ENCODE data around the gene PTH2. TPM values are rescaled to one million over a fixed set of nuclear protein-coding genes. Genes with fewer than 3 reads are reported as not detected.

Gene PTH2
- total and polyA plus RNA-seq, 2 donors (not counting 1 experiment from before 2014, with no cell fraction given), result not detected

DNA sequence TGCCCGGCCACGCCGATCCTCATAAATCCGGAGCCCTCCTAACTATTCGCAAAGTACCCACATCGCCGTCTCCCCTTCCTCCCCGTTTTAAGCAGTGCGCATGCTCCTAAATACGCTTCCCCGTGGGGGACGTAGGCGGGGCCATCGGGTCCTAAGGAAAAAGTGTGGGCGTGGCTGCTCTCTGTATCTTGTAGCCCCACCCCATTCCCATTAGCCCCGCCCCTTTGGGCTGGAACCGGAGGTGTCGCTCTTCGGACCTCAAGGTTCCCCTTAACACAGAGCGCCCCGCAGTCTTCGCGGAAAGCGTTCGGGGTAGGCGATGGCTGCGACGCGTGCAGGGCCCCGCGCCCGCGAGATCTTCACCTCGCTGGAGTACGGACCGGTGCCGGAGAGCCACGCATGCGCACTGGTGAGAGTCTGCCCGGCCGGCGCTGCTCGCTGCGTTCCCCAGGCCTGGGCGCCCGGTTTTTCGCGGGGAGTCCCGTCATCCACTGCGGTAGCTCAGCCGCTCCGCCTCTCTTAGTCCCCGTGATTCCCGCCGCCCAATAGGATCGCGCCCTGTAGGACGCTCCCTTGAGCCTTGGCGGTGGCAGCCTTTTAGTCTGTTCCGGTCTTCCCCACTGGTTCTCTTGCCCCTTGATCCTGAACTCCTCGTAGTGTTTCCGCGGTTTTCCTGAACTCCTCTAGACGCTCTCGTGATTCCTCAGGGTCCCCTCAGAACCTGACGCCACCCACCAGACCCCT, 29.9 kb upstream of the PTH2 start, which contains the start of gene ALDH16A1:
Gene ALDH16A1 (plus strand): TSS at position 213 of the 744 bp plus-strand sequence. CDS start 107 bp downstream, at position 320.
- H3K9ac ChIP-seq (ENCODE audit: insufficient read depth, low read length), result peak within 1 kb of the TSS; percentile 84
- peak within 1 kb of the TSS; percentile 79 for H2AFZ ChIP-seq (ENCODE audit: low read length)
- H3K4me1 ChIP-seq (ENCODE audit: control insufficient read depth, extremely low read depth, insufficient read depth, low read length), result peaks cover 3% of the 10 kb centered on the region
- no peaks in the 10 kb centered on the region for H3K27me3 ChIP-seq (ENCODE audit: control insufficient read depth, insufficient read depth, low read length)
- peaks cover 11% of the 10 kb centered on the region for H3K79me2 ChIP-seq (ENCODE audit: control insufficient read depth, insufficient read depth, low read length)
- peak within 1 kb of the TSS; percentile 93 for H3K27ac ChIP-seq (ENCODE audit: insufficient read depth, low read length)
- DNase-seq (ENCODE audit: low read depth in 2 of 2), result peak; percentile 95 to 98
- peak within 1 kb of the TSS; percentile 95 for H3K4me2 ChIP-seq (ENCODE audit: extremely low read depth, insufficient read depth, low read length)
- H3K36me3 ChIP-seq (ENCODE audit: control insufficient read depth, insufficient read depth, low read length), result peaks cover 2% of the 10 kb centered on the region
- no peaks in the 10 kb centered on the region for H4K20me1 ChIP-seq (ENCODE audit: control insufficient read depth, extremely low read depth, insufficient read depth, low read length)
- H3K9me3 ChIP-seq (ENCODE audit: control insufficient read depth, insufficient read depth, low read depth, low read length), result no peaks in the 10 kb centered on the region
- peak within 1 kb of the TSS; percentile 70 to 97 (median 74) for H3K4me3 ChIP-seq (replicated peaks in 1 of 4; ENCODE audit: control extremely low read depth in 1 of 4, insufficient read depth in 1 of 4, low read depth in 3 of 4, low read length in 4 of 4)
- TF ChIP-seq, protein P1, sequence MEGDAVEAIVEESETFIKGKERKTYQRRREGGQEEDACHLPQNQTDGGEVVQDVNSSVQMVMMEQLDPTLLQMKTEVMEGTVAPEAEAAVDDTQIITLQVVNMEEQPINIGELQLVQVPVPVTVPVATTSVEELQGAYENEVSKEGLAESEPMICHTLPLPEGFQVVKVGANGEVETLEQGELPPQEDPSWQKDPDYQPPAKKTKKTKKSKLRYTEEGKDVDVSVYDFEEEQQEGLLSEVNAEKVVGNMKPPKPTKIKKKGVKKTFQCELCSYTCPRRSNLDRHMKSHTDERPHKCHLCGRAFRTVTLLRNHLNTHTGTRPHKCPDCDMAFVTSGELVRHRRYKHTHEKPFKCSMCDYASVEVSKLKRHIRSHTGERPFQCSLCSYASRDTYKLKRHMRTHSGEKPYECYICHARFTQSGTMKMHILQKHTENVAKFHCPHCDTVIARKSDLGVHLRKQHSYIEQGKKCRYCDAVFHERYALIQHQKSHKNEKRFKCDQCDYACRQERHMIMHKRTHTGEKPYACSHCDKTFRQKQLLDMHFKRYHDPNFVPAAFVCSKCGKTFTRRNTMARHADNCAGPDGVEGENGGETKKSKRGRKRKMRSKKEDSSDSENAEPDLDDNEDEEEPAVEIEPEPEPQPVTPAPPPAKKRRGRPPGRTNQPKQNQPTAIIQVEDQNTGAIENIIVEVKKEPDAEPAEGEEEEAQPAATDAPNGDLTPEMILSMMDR (conservative IDR thresholded peaks at IDR 0.05 in 1 of 2, IDR thresholded peaks at IDR 0.05 in 1 of 2; ENCODE audit: low read depth in 1 of 2, low read length in 2 of 2), result no peak
- TF ChIP-seq EZH2 (IDR thresholded peaks at IDR 0.05; ENCODE audit: low read length, missing control alignments), result no peak

DNA sequence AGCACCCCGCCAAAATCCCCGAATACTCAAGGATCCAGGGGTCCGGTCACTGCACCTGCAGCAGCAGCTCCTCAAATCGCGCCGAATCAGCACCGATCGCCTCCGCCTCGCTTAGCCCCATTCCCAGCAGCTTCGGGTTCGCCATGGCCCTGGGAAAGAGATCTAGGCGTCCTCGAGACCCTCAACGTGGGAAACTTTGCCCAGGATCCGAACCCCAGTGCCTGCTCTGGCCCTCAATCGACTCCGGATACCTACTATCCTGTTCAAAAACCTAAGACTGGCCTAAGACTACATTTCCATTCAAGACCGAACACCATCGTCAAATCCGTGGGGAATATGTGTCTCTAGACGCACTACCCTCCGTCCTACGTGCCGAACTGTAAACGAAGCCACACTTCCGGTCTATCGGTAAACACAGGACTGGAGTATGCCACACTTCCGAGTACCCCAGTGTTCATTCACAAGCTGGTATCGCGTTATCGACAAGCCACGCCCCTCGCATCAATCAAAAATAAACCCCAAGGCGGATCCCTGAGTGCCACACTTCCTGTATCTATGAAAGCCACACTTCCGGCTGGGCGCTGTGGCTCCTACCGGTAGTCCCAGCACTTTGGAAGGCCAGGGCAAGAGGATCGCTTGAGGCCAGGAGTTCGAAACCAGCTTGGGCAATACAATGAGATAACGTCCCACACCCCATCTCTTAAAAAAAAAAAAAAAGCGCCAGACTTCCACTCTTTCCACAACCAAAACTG, 28.4 kb upstream of the PTH2 start, which contains the start of gene PIH1D1:
Gene PIH1D1 (minus strand): TSS at position 385 of the 752 bp plus-strand sequence. CDS start 240 bp downstream, at position 145.
- Histone ChIP-seq H3K36me3 (ENCODE audit: control insufficient read depth, insufficient read depth, low read length) (peaks cover 6% of the 10 kb centered on the region), H3K4me1 (ENCODE audit: control insufficient read depth, extremely low read depth, insufficient read depth, low read length) (peaks cover 3% of the 10 kb centered on the region), H3K9ac (ENCODE audit: insufficient read depth, low read length) (peak within 1 kb of the TSS; percentile 75), H3K4me2 (ENCODE audit: extremely low read depth, insufficient read depth, low read length) (peak within 1 kb of the TSS; percentile 99), H3K79me2 (ENCODE audit: control insufficient read depth, insufficient read depth, low read length) (peaks cover 11% of the 10 kb centered on the region), H3K27ac (ENCODE audit: insufficient read depth, low read length) (peak within 1 kb of the TSS; percentile 93), H3K27me3 (ENCODE audit: control insufficient read depth, insufficient read depth, low read length) (no peaks in the 10 kb centered on the region), H2AFZ (ENCODE audit: low read length) (peak within 1 kb of the TSS; percentile 97), H3K9me3 (ENCODE audit: control insufficient read depth, insufficient read depth, low read depth, low read length) (no peaks in the 10 kb centered on the region), H3K4me3 (replicated peaks in 1 of 4; ENCODE audit: control extremely low read depth in 1 of 4, insufficient read depth in 1 of 4, low read depth in 3 of 4, low read length in 4 of 4) (peak within 1 kb of the TSS; percentile 85 to 99 (median 94)), H4K20me1 (ENCODE audit: control insufficient read depth, extremely low read depth, insufficient read depth, low read length) (no peaks in the 10 kb centered on the region)
- peak; percentile 99 for DNase-seq (ENCODE audit: low read depth in 2 of 2)
- no peak for TF ChIP-seq EZH2 (IDR thresholded peaks at IDR 0.05; ENCODE audit: low read length, missing control alignments)
- TF ChIP-seq, protein P1 (conservative IDR thresholded peaks at IDR 0.05 in 1 of 2, IDR thresholded peaks at IDR 0.05 in 1 of 2; ENCODE audit: low read depth in 1 of 2, low read length in 2 of 2), result peak; percentile 20 to 33

DNA sequence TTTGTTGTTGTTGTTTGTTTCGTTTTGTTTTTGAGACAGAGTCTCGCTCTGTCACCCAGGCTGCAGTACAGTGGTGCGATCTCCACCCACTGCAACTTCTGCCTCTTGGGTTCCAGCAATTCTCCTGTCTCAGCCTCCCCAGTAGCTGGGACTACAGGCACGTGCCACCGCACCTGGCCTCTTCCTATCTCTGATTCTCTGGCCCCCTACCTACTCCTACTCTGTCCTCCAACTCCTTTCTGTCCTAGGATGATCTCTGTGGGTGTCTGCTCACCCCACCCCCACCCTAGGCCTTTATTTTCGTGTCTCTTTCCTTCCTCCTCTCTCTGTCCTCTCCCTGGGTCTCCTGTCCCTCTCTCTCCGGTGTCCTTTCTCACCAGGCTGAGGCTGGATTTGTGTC, 27.2 kb upstream of the PTH2 start:
- TF ChIP-seq, protein P1 (conservative IDR thresholded peaks at IDR 0.05 in 1 of 2, IDR thresholded peaks at IDR 0.05 in 1 of 2; ENCODE audit: low read depth in 1 of 2, low read length in 2 of 2), result no peak
- TF ChIP-seq EZH2 (IDR thresholded peaks at IDR 0.05; ENCODE audit: low read length, missing control alignments), result no peak
- Histone ChIP-seq H3K4me3 (replicated peaks in 1 of 4; ENCODE audit: control extremely low read depth in 1 of 4, insufficient read depth in 1 of 4, low read depth in 3 of 4, low read length in 4 of 4) (peak overlapping the region in 3 of 4 experiments; percentile 41 to 97 (median 92)), H3K9me3 (ENCODE audit: control insufficient read depth, insufficient read depth, low read depth, low read length) (no peaks in the 10 kb centered on the region), H3K27ac (ENCODE audit: insufficient read depth, low read length) (no peak overlapping the region), H2AFZ (ENCODE audit: low read length) (no peak overlapping the region), H3K4me1 (ENCODE audit: control insufficient read depth, extremely low read depth, insufficient read depth, low read length) (peaks cover 3% of the 10 kb centered on the region), H3K9ac (ENCODE audit: insufficient read depth, low read length) (no peak overlapping the region), H4K20me1 (ENCODE audit: control insufficient read depth, extremely low read depth, insufficient read depth, low read length) (no peaks in the 10 kb centered on the region), H3K27me3 (ENCODE audit: control insufficient read depth, insufficient read depth, low read length) (no peaks in the 10 kb centered on the region), H3K79me2 (ENCODE audit: control insufficient read depth, insufficient read depth, low read length) (peaks cover 11% of the 10 kb centered on the region), H3K4me2 (ENCODE audit: extremely low read depth, insufficient read depth, low read length) (peak overlapping the region; percentile 93), H3K36me3 (ENCODE audit: control insufficient read depth, insufficient read depth, low read length) (peaks cover 6% of the 10 kb centered on the region)
- DNase-seq (ENCODE audit: low read depth in 2 of 2), result no peak
